ENCODE measurements around the gene TP53AIP1.

DNA sequence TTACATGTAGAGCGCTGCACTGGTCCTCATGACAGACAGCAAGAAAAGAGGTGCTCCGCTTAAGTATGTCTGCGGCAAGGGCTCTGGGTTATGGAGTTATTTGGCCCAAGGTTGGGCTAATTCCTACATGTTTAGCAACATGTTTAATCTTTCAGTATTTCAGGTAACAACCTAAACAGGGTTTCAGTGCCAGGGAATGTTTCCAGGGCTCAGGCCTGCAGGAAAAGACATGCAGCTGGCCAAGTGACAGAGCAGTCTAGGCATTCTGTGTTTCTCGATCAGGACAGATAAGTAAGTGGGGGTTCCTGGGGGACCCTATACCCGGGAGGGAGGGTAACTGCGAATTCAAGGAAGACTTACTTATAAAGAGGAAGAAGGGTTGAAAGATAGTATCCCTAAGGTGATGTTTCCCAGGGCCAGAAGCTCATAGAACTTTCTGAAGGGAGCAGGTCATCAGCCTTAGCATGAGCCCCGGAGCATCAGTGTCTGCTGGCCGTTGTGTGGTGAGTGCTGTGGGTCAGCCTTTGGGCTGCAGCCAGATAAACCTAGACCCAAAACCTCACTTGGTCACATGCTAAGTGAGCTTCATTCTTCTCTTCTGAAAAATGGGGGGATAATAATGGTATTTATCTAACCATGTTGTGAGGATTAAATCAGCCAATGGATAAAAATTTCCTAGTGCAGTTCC, 33.1 kb downstream of the TP53AIP1 start:
- TF ChIP-seq CTCF (IDR thresholded peaks at IDR 0.05; ENCODE audit: poor library complexity) (no peak), EZH2phosphoT487 (IDR thresholded peaks at IDR 0.05; ENCODE audit: low read depth, severe bottlenecking, unreplicated experiment) (no peak), EZH2 (IDR thresholded peaks at IDR 0.05; ENCODE audit: borderline replicate concordance) (no peak)

All from hepatocyte (in vitro differentiated cells).